Placental epithelial cell (primary cell): Measurements from ENCODE around the gene FANCG. TPM values are rescaled to one million over a fixed set of nuclear protein-coding genes. Genes with fewer than 3 reads are reported as not detected.

Source experiments
- small RNA-seq: library from RNA; depleted of rRNA; stranded (forward); fragments of <200 nt; gene quantifications from one replicate; pipeline ENCODE3, GENCODE V24; 2012
- total RNA-seq: library from RNA; depleted of rRNA; stranded (reverse); fragments of >200 nt; gene quantifications from 2 replicates; pipeline ENCODE4 v1.2.3, GENCODE V29; 2012

Gene FANCG
- total RNA-seq: 21.6 and 39.7 TPM in 2 replicates

DNA sequence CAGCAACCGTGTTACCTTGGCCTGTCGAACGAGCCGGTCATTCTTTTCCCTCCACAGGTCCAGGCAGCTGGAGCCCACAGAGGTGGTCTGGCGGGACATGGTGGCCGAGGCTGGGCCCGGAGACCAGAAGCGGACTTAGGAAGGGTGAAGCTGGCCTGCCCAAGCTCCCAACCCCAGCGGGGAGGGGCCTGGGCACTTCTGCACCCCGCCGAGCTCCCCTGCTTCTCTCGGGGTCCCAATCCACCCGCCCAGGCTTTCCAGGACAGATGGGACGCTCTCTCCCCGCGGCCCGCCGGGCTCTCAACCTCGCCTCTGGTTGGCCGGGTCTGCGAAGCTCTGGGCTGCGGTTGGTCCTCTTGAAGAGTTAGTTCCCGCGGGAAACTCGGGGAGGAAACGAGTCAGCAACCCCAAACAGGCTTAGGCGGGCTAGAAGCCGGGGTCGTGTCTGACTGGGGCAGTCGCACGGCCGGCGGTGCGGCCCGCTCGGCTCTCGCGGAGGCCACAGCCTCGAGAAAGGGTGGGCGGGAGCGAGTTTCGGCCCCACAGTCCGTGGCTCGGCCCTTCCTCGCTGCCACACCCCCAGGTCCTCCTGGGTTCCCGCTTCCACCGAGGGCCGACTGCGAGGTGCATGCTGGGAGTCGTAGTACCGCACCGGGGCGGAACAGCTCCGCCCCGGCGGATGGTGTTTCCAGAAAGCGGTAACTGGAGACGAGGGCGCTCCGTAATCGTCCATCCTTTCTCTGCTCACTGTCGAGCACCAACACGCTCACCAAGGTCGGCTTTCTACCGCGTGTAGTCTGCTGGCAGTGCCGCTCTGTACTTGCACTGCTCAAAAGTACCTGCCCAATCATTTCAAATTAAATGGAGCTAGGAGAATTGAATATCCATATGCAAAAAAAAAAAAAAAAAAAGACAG, at the start of gene FANCG:
Gene FANCG, minus strand, starts transcription at position 517 of the 916 bp plus-strand sequence. Its CDS starts 418 bp downstream, at position 99.

GRCh38 chr9:35115680-35116538, 36.2 kb upstream of the FANCG start, which contains the start of gene ATOSB:
Gene ATOSB (minus strand): TSS chr9:35115862. CDS start chr9:35108274, 7,588 bp downstream.

DNA sequence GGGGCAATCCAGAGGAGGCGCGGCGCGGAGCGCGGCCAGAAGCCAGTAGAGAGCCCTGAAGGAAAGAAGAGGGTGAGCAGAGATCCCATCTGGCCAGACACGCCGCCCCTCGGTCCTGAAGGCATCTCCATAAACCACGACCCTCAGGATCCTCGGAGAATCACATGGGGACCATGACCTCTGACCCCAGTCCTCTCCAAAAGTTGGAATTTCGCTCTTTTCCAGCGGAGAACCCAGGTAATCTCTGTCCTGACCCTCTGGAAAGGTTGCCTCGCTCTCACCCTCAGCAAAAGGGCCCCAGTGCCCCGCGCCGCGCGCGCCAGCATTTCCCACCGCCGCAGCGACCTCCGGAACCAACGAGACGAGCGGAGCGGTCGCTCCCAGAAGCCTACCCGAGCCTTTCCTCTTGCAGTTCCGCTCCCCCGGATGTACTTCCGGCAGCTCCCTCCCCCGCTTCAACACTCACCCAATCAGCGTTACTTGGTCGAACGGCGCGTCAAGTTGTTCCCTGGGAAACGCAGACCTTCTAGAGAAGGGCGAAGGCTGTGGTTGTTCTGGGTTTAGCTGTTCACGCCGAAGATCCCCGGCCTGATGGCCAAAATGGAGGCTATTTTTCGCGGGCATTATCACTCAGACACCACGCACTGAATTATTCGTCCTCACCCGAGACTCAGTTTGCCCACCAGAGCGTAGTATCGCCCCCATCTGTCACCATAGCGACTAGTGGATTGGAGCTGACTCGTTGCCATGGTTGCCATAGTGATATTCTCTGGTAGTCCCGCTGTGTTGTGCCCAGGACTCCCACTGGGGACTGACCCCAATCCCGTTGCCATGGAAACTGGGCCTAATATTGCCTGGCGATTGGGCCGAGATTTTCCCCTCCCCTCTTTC, 23.3 kb upstream of the FANCG start, which contains the start of gene STOML2:
Gene STOML2, minus strand, starts transcription at position 363 of the 891 bp plus-strand sequence. Its CDS starts 37 bp downstream, at position 326.

GRCh38 chr9:35096035-35096849, 16.5 kb upstream of the FANCG start, which contains the start of gene PIGO:
Gene PIGO (minus strand): TSS chr9:35096591. CDS start chr9:35095565, 1,026 bp downstream.

GRCh38 chr9:35072461-35073278, 7.1 kb downstream of the FANCG start, which contains the start of gene VCP:
Gene VCP (minus strand): TSS chr9:35072625. CDS start chr9:35072353, 272 bp downstream.

Small RNAs within 50 kb of the gene (small RNA-seq; reads per million reads assigned to genes)
- gene RN7SL338P: not detected

Other genes starting within 250 kb of the FANCG start
- 0.39 and 0.65 TPM in 2 replicates for gene PHF24, start 121.7 kb downstream of the FANCG start, total RNA-seq
- gene DNAJB5, start 90.2 kb downstream of the FANCG start, total RNA-seq: 4.3 and 10.3 TPM in 2 replicates
- 363 and 464 TPM in 2 replicates for gene VCP, start 7.3 kb downstream of the FANCG start, total RNA-seq
- gene PIGO, start 16.6 kb upstream of the FANCG start, total RNA-seq: 18.5 and 24.8 TPM in 2 replicates
- 110 and 182 TPM in 2 replicates for gene STOML2, start 23.2 kb upstream of the FANCG start, total RNA-seq
- gene ATOSB, start 35.9 kb upstream of the FANCG start, total RNA-seq: 25.9 and 42.5 TPM in 2 replicates
- gene UNC13B, start 82.1 kb upstream of the FANCG start, total RNA-seq: 5.1 and 8.7 TPM in 2 replicates